Measurements from ENCODE around the gene PDE5A. TPM values are rescaled to one million over a fixed set of nuclear protein-coding genes. Genes with fewer than 3 reads are reported as not detected.
"Not testable (repeated sequence)": the region's sequence is repeated elsewhere in the genome, so short reads cannot be mapped to it uniquely, and the experiment has no call there.

The PDE5A gene
- total and polyA plus RNA-seq, 2 donors (not counting 1 experiment from before 2014, with no cell fraction given), result 0.49 to 1.4 TPM

DNA sequence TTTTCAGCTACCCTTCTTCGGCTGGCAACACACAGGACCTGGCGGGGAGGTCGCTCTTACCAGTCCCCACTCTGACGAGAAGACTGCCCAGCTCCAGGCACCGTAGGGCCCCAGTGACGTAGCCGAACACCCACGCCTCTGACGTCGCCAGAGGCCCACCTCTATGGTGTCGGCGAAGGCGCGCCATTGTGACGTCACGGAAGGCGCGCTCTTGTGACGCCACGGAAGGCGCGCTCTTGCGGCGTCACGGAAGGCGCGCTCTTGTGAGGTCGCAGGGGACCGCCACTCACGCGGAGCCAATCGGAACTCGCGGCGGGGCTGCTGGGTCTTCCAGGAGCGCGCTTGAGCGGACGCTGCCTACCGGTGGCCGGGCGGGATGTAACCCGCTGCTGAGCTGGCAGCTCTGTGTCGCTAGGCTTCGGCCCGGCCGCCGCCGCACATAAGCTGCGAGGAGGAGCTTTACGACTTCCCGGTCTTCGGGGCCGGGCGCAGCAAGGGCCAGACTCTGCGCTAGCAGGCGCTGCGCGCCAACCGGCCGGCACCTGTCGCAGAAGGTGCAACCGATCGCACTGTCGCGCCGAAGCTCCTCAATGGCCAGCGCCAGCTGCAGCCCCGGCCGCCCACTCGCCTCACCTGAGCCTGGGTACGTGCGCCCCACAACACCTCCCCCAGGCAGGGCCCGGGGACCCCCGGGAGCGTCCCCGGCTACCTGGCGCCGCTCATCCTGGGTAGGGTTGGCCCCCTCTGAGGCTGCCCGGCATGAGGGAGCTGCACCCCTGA lies 173.9 kb downstream of the PDE5A start:
- intact Hi-C loops (cut with micrococcal nuclease), result loop anchor here (1.0 to 2.0 kb wide), 4 partner anchors 154 to 618 kb away; partner anchors contain the start of genes SEC24D and USP53
- not testable (repeated sequence) for H3K4me1 ChIP-seq (ENCODE audit: control insufficient read depth in 2 of 2, insufficient read depth in 2 of 2, low read length in 2 of 2); H3K9me3 ChIP-seq (ENCODE audit: control extremely low read depth in 1 of 3, control insufficient read depth in 2 of 3, insufficient read depth in 1 of 3, low read length in 2 of 3); H3K27me3 ChIP-seq (replicated peaks in 1 of 4; ENCODE audit: control extremely low read depth in 1 of 4, control insufficient read depth in 3 of 4, insufficient read depth in 4 of 4, low read length in 3 of 4); H3K27me3 Mint-ChIP-seq; H3K36me3 ChIP-seq (replicated peaks in 1 of 2; ENCODE audit: control extremely low read depth in 1 of 2, control insufficient read depth in 1 of 2, extremely low read depth in 1 of 2, insufficient read depth in 2 of 2, low read length in 1 of 2); H4K20me1 ChIP-seq (ENCODE audit: control insufficient read depth, insufficient read depth, low read length, poor library complexity, severe bottlenecking); H3K9me3 Mint-ChIP-seq (ENCODE audit: insufficient read depth); H3K79me2 ChIP-seq (ENCODE audit: control insufficient read depth, insufficient read depth, low read length)
- H3K4me2 ChIP-seq (replicated peaks; ENCODE audit: low read depth, low read length, poor library complexity, severe bottlenecking), result peak overlapping the region; percentile 69
- H3K9ac ChIP-seq (ENCODE audit: low read length), result peak overlapping the region; percentile 79
- POLR2A ChIA-PET, result interaction anchor here (0.7 to 1.3 kb wide), 2 partner anchors 769 to 863 kb away, joined by 4 to 6 read pairs; partner anchors contain the start of gene METTL14
- CTCF ChIA-PET, result interaction anchor here (1.3 to 1.7 kb wide), 4 partner anchors 155 to 242 kb away, joined by 3 to 6 read pairs (median 4); partner anchors contain the start of genes PDE5A and USP53
- peak overlapping the region; percentile 26 to 80 (median 68) for H3K4me3 ChIP-seq (ENCODE audit: control extremely low read depth in 1 of 5, extremely low read depth in 1 of 5, insufficient read depth in 1 of 5, low read depth in 2 of 5, low read length in 4 of 5)
- peak overlapping the region; percentile 80 for H2AFZ ChIP-seq (ENCODE audit: insufficient read depth, low read depth, low read length, poor library complexity, severe bottlenecking)
- Mint-ChIP-seq H3K27ac (peak overlapping the region; percentile 100), H3K4me3 (peak overlapping the region; percentile 97), H3K4me1 (peaks cover 15% of the 10 kb centered on the region)
- TF ChIP-seq, protein P1, sequence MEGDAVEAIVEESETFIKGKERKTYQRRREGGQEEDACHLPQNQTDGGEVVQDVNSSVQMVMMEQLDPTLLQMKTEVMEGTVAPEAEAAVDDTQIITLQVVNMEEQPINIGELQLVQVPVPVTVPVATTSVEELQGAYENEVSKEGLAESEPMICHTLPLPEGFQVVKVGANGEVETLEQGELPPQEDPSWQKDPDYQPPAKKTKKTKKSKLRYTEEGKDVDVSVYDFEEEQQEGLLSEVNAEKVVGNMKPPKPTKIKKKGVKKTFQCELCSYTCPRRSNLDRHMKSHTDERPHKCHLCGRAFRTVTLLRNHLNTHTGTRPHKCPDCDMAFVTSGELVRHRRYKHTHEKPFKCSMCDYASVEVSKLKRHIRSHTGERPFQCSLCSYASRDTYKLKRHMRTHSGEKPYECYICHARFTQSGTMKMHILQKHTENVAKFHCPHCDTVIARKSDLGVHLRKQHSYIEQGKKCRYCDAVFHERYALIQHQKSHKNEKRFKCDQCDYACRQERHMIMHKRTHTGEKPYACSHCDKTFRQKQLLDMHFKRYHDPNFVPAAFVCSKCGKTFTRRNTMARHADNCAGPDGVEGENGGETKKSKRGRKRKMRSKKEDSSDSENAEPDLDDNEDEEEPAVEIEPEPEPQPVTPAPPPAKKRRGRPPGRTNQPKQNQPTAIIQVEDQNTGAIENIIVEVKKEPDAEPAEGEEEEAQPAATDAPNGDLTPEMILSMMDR (IDR thresholded peaks at IDR 0.05), result peak; percentile 27
- peak overlapping the region; percentile 91 to 96 for H3K27ac ChIP-seq (ENCODE audit: low read length in 2 of 2)
- under 1% methylated on average over 68 of the region's 80 CpGs for WGBS (ENCODE audit: insufficient coverage)
- ATAC-seq (ENCODE audit: low read depth), result peak; percentile 98
- DNase-seq, result peak; percentile 100

DNA sequence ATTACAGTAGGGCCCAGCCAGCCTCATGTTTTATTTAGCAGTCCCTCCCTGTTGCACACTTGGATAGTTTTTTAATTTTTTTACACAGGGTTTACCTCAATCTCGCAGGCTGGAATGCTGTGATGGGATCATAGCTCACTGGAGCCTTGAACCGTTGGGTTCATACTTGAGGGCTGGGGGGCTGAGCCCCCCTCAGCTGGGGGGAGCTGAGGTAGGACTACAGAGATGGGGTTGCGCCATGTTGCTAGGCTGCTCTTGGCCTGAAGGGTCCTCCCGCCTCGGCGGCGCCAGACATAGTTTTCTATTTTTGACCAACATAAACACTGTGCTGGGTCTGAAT lies 174.5 kb downstream of the PDE5A start:
- not testable (repeated sequence) for H3K27me3 Mint-ChIP-seq; H4K20me1 ChIP-seq (ENCODE audit: control insufficient read depth, insufficient read depth, low read length, poor library complexity, severe bottlenecking); H3K36me3 ChIP-seq (replicated peaks in 1 of 2; ENCODE audit: control extremely low read depth in 1 of 2, control insufficient read depth in 1 of 2, extremely low read depth in 1 of 2, insufficient read depth in 2 of 2, low read length in 1 of 2); H3K4me1 ChIP-seq (ENCODE audit: control insufficient read depth in 2 of 2, insufficient read depth in 2 of 2, low read length in 2 of 2); H3K27me3 ChIP-seq (replicated peaks in 1 of 4; ENCODE audit: control extremely low read depth in 1 of 4, control insufficient read depth in 3 of 4, insufficient read depth in 4 of 4, low read length in 3 of 4); H3K79me2 ChIP-seq (ENCODE audit: control insufficient read depth, insufficient read depth, low read length); H3K9me3 Mint-ChIP-seq (ENCODE audit: insufficient read depth); DNase-seq; H3K9me3 ChIP-seq (ENCODE audit: control extremely low read depth in 1 of 3, control insufficient read depth in 2 of 3, insufficient read depth in 1 of 3, low read length in 2 of 3)
- peak overlapping the region; percentile 26 to 74 (median 66) for H3K4me3 ChIP-seq (ENCODE audit: control extremely low read depth in 1 of 5, extremely low read depth in 1 of 5, insufficient read depth in 1 of 5, low read depth in 2 of 5, low read length in 4 of 5)
- H3K27ac ChIP-seq (ENCODE audit: low read length in 2 of 2), result peak overlapping the region; percentile 91 to 96
- intact Hi-C loops (cut with micrococcal nuclease), result loop anchor here (1.0 to 2.0 kb wide), 4 partner anchors 154 to 618 kb away; partner anchors contain the start of genes SEC24D and USP53
- peak overlapping the region; percentile 69 for H3K4me2 ChIP-seq (replicated peaks; ENCODE audit: low read depth, low read length, poor library complexity, severe bottlenecking)
- Mint-ChIP-seq H3K4me3 (peak overlapping the region; percentile 97), H3K27ac (peak overlapping the region; percentile 100), H3K4me1 (peaks cover 15% of the 10 kb centered on the region)
- POLR2A ChIA-PET, result interaction anchor here (1.3 kb wide), 1 partner anchor 862 kb away, joined by 6 read pairs; no protein-coding TSS in a partner anchor
- peak overlapping the region; percentile 80 for H2AFZ ChIP-seq (ENCODE audit: insufficient read depth, low read depth, low read length, poor library complexity, severe bottlenecking)
- ATAC-seq (ENCODE audit: low read depth), result peak; percentile 7
- WGBS (ENCODE audit: insufficient coverage), result 0% methylated on average over 5 of the region's 7 CpGs
- CTCF ChIA-PET, result interaction anchor here (1.3 to 1.7 kb wide), 4 partner anchors 154 to 242 kb away, joined by 3 to 6 read pairs (median 4); partner anchors contain the start of genes PDE5A and USP53
- H3K9ac ChIP-seq (ENCODE audit: low read length), result peak overlapping the region; percentile 79

DNA sequence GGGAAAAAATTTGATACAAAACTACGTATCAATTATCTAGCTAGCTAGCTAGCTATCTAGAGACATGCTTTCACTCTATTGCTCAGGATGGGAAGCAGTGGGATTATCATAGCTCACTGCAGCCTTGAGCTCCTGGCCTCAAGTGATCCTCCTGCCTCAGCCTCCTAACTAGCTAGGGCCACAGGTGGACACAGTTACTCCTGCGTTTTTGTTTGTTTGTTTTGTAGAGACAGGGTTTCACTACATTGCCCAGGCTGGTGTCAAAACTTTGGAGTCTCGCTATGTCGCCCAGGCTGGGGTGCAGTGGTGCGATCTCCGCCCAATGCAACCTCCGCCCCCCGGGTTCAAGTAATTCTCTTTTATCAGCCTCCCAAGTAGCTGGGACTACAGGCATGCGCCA lies 175.3 kb downstream of the PDE5A start:
- H4K20me1 ChIP-seq (ENCODE audit: control insufficient read depth, insufficient read depth, low read length, poor library complexity, severe bottlenecking); H3K79me2 ChIP-seq (ENCODE audit: control insufficient read depth, insufficient read depth, low read length); CTCF ChIA-PET; H3K9ac ChIP-seq (ENCODE audit: low read length); H3K9me3 Mint-ChIP-seq (ENCODE audit: insufficient read depth); intact Hi-C loops (cut with micrococcal nuclease); H3K27ac ChIP-seq (ENCODE audit: low read length in 2 of 2); POLR2A ChIA-PET; H3K9me3 ChIP-seq (ENCODE audit: control extremely low read depth in 1 of 3, control insufficient read depth in 2 of 3, insufficient read depth in 1 of 3, low read length in 2 of 3); H3K27me3 ChIP-seq (replicated peaks in 1 of 4; ENCODE audit: control extremely low read depth in 1 of 4, control insufficient read depth in 3 of 4, insufficient read depth in 4 of 4, low read length in 3 of 4); H3K27me3 Mint-ChIP-seq; DNase-seq; H3K4me2 ChIP-seq (replicated peaks; ENCODE audit: low read depth, low read length, poor library complexity, severe bottlenecking); H2AFZ ChIP-seq (ENCODE audit: insufficient read depth, low read depth, low read length, poor library complexity, severe bottlenecking); H3K36me3 ChIP-seq (replicated peaks in 1 of 2; ENCODE audit: control extremely low read depth in 1 of 2, control insufficient read depth in 1 of 2, extremely low read depth in 1 of 2, insufficient read depth in 2 of 2, low read length in 1 of 2); H3K4me3 ChIP-seq (ENCODE audit: control extremely low read depth in 1 of 5, extremely low read depth in 1 of 5, insufficient read depth in 1 of 5, low read depth in 2 of 5, low read length in 4 of 5); H3K4me1 ChIP-seq (ENCODE audit: control insufficient read depth in 2 of 2, insufficient read depth in 2 of 2, low read length in 2 of 2); ATAC-seq (ENCODE audit: low read depth): not testable (repeated sequence)
- peak overlapping the region; percentile 67 for H3K4me3 Mint-ChIP-seq
- WGBS (ENCODE audit: insufficient coverage), result 100% methylated on average over 5 of the region's 9 CpGs
- peak overlapping the region; percentile 84 for H3K27ac Mint-ChIP-seq
- peaks cover 14% of the 10 kb centered on the region for H3K4me1 Mint-ChIP-seq
